H9 (cell line): ENCODE data around the gene NUTM2G. TPM values are rescaled to one million over a fixed set of nuclear protein-coding genes. Genes with fewer than 3 reads are reported as not detected.
"Not testable (repeated sequence)": the region's sequence is repeated elsewhere in the genome, so short reads cannot be mapped to it uniquely, and the experiment has no call there.

Experiments
- DNase-seq: peaks from one replicate; pipeline ENCODE4 v3.0.0-alpha.2; 2017
- H2AFZ ChIP-seq: one replicate; pipeline ENCODE4 v1.6.1; 2013; ENCODE audit warnings: mild to moderate bottlenecking, low read length, control low read depth, moderate library complexity
- H2AK5ac ChIP-seq: 2 replicates; pipeline ENCODE4 v1.6.1; 2013; ENCODE audit warnings: low read length, control low read depth, mixed read lengths; ENCODE audit not compliant: insufficient read length
- H2BK120ac ChIP-seq: one replicate; pipeline ENCODE4 v1.6.1; 2013; ENCODE audit warnings: low read depth, mild to moderate bottlenecking, low read length, control low read depth, inconsistent platforms; ENCODE audit not compliant: poor library complexity, severe bottlenecking
- H2BK12ac ChIP-seq: 2 replicates; pipeline ENCODE4 v1.6.1; 2013; ENCODE audit warnings: low read length, control low read depth, mixed read lengths, low read depth; ENCODE audit not compliant: insufficient read length
- H2BK15ac ChIP-seq: 2 replicates; pipeline ENCODE4 v1.6.1; 2013; ENCODE audit warnings: low read depth, low read length, control low read depth
- H2BK20ac ChIP-seq: one replicate; pipeline ENCODE4 v1.6.1; 2013; ENCODE audit warnings: low read depth, mild to moderate bottlenecking, low read length, control low read depth, inconsistent platforms; ENCODE audit not compliant: poor library complexity, severe bottlenecking
- H2BK5ac ChIP-seq: 2 replicates; pipeline ENCODE4 v1.6.1; 2013; ENCODE audit warnings: low read length, control low read depth, mixed read lengths; ENCODE audit not compliant: insufficient read length
- H3K14ac ChIP-seq: 2 replicates; pipeline ENCODE4 v1.6.1; 2013; ENCODE audit warnings: low read length, control low read depth; ENCODE audit not compliant: insufficient read depth
- H3K18ac ChIP-seq: 2 replicates; pipeline ENCODE4 v1.6.1; 2013; ENCODE audit warnings: low read depth, mild to moderate bottlenecking, mixed read lengths, low read length, control low read depth; ENCODE audit not compliant: insufficient read length
- H3K23ac ChIP-seq: 2 replicates; pipeline ENCODE4 v1.6.1; 2013; ENCODE audit warnings: low read length, control low read depth, mixed read lengths, low read depth; ENCODE audit not compliant: insufficient read length
- H3K23me2 ChIP-seq: 2 replicates; pipeline ENCODE4 v1.6.1; 2013; ENCODE audit warnings: low read depth, mild to moderate bottlenecking, mixed read lengths, low read length, control low read depth; ENCODE audit not compliant: insufficient read length, poor library complexity, severe bottlenecking
- H3K27ac ChIP-seq: 2 replicates; pipeline ENCODE4 v1.5.1; 2013; ENCODE audit warnings: low read length, control low read depth, mixed read lengths, low read depth; ENCODE audit not compliant: insufficient read length
- H3K27me3 ChIP-seq: 2 replicates; pipeline ENCODE4 v1.6.1; 2013; ENCODE audit warnings: low read length, control low read depth, inconsistent platforms; ENCODE audit not compliant: insufficient read depth
- H3K4ac ChIP-seq: 2 replicates; pipeline ENCODE4 v1.6.1; 2013; ENCODE audit warnings: low read depth, mild to moderate bottlenecking, control low read depth, inconsistent platforms, low read length, moderate library complexity
- H3K4me1 ChIP-seq: 2 replicates; pipeline ENCODE4 v1.6.1; 2013; ENCODE audit warnings: low read length, control low read depth, inconsistent platforms; ENCODE audit not compliant: insufficient read depth
- H3K4me2 ChIP-seq: 2 replicates; pipeline ENCODE4 v1.6.1; 2013; ENCODE audit warnings: low read length, control low read depth, mixed read lengths; ENCODE audit not compliant: insufficient read length, insufficient read depth
- H3K56ac ChIP-seq: 2 replicates; pipeline ENCODE4 v1.6.1; 2013; ENCODE audit warnings: low read depth, mild to moderate bottlenecking, mixed read lengths, low read length, control low read depth; ENCODE audit not compliant: insufficient read length
- H3K79me1 ChIP-seq: 2 replicates; pipeline ENCODE4 v1.6.1; 2013; ENCODE audit warnings: low read depth, mild to moderate bottlenecking, moderate library complexity, low read length, control low read depth, inconsistent platforms; ENCODE audit not compliant: insufficient read depth, poor library complexity, severe bottlenecking
- H3K79me2 ChIP-seq: 2 replicates; pipeline ENCODE4 v1.6.1; 2013; ENCODE audit warnings: low read length, control low read depth, inconsistent platforms; ENCODE audit not compliant: insufficient read depth
- H3K9ac ChIP-seq: 2 replicates; pipeline ENCODE4 v1.6.1; 2013; ENCODE audit warnings: low read length, control low read depth, mixed read lengths; ENCODE audit not compliant: insufficient read length; ENCODE audit errors: extremely low read depth
- H3K9me3 ChIP-seq: one replicate; pipeline ENCODE4 v1.6.1; 2013; ENCODE audit warnings: low read depth, low read length, inconsistent platforms; ENCODE audit not compliant: control insufficient read depth
- H3T11ph ChIP-seq: one replicate; pipeline ENCODE4 v1.6.1; 2013; ENCODE audit warnings: mild to moderate bottlenecking, low read length, control low read depth, inconsistent platforms
- H4K20me1 ChIP-seq: one replicate; pipeline ENCODE4 v1.6.1; 2013; ENCODE audit not compliant: control insufficient read depth, insufficient read length, insufficient read depth
- H4K5ac ChIP-seq: 2 replicates; pipeline ENCODE4 v1.6.1; 2013; ENCODE audit warnings: low read depth, mild to moderate bottlenecking, mixed read lengths, low read length, control low read depth; ENCODE audit not compliant: insufficient read length
- H4K8ac ChIP-seq: replicated peaks from 2 replicates; pipeline ENCODE4 v1.6.1; 2013; ENCODE audit warnings: low read length, control low read depth, mixed read lengths, low read depth; ENCODE audit not compliant: insufficient read length
- H4K91ac ChIP-seq: 2 replicates; pipeline ENCODE4 v1.6.1; 2013; ENCODE audit warnings: low read depth, mild to moderate bottlenecking, moderate library complexity, mixed read lengths, low read length, control low read depth; ENCODE audit not compliant: insufficient read length
- H3K27ac Mint-ChIP-seq, 3 experiments: 2 replicates in 2 of 3; 3 replicates in 1 of 3; pipeline ENCODE4 v1.8.0; 2020 to 2021; ENCODE audit warnings: mixed read lengths in 3 of 3, mild to moderate bottlenecking in 1 of 3, moderate library complexity in 1 of 3
- H3K27me3 Mint-ChIP-seq: 2 replicates; pipeline ENCODE4 v1.8.0; 2021; ENCODE audit warnings: low read depth, mild to moderate bottlenecking, moderate library complexity, mixed read lengths
- H3K36me3 Mint-ChIP-seq, 3 experiments: 2 replicates in 2 of 3; 3 replicates in 1 of 3; pipeline ENCODE4 v1.8.0; 2020 to 2021; ENCODE audit warnings: low read depth in 3 of 3, mixed read lengths in 3 of 3; ENCODE audit not compliant: insufficient read depth in 1 of 3
- H3K4me1 Mint-ChIP-seq, 2 experiments: 2 replicates each; pipeline ENCODE4 v1.8.0; 2020; ENCODE audit warnings: mixed read lengths in 2 of 2
- H3K4me3 Mint-ChIP-seq, 2 experiments: 2 replicates in 1 of 2; 3 replicates in 1 of 2; pipeline ENCODE4 v1.8.0; 2020 to 2021; ENCODE audit warnings: mild to moderate bottlenecking in 2 of 2, mixed read lengths in 2 of 2, moderate library complexity in 1 of 2
- H3K9me3 Mint-ChIP-seq, 2 experiments: 2 replicates in 1 of 2; 3 replicates in 1 of 2; pipeline ENCODE4 v1.8.0; 2020; ENCODE audit warnings: mild to moderate bottlenecking in 2 of 2, mixed read lengths in 2 of 2, moderate library complexity in 1 of 2
- WGBS: extraction: QIAGEN DNeasy Blood & Tissue Kit; methylation state at CpG from one replicate; pipeline ENCODE4 v1.1.7; 2013; ENCODE audit warnings: missing lambda C conversion rate, low lambda C conversion rate, mixed read lengths; ENCODE audit not compliant: insufficient read length; ENCODE audit errors: extremely low coverage; 5-methylcytosine and 5-hydroxymethylcytosine counted together
- total RNA-seq: library from RNA; stranded (reverse); gene quantifications from 2 replicates; pipeline ENCODE4 v1.2.1, GENCODE V29; 2021

NUTM2G gene
- total RNA-seq, 1 experiment from 2014 or later, result 0.57 TPM

GRCh38 chr9:96937442-96937841, 8.8 kb downstream of the NUTM2G start:
- H2AFZ ChIP-seq, H3K4me1 Mint-ChIP-seq, H4K20me1 ChIP-seq, H2BK15ac ChIP-seq, H2BK20ac ChIP-seq, H3K79me2 ChIP-seq, H3K27ac Mint-ChIP-seq, H3K23ac ChIP-seq, H3K27me3 Mint-ChIP-seq, H3K27ac ChIP-seq, H3K79me1 ChIP-seq, H3K18ac ChIP-seq, H3K4me1 ChIP-seq, H3K9me3 Mint-ChIP-seq, H3K23me2 ChIP-seq, H3K14ac ChIP-seq, H4K91ac ChIP-seq, H2BK12ac ChIP-seq, DNase-seq, H2AK5ac ChIP-seq, H4K8ac ChIP-seq, H2BK5ac ChIP-seq, H3K4me3 Mint-ChIP-seq, H3K9me3 ChIP-seq, H3K27me3 ChIP-seq, H3T11ph ChIP-seq, H3K4me2 ChIP-seq, H3K9ac ChIP-seq, H2BK120ac ChIP-seq, H4K5ac ChIP-seq, H3K4ac ChIP-seq, H3K56ac ChIP-seq, H3K36me3 Mint-ChIP-seq: not testable (repeated sequence)
- WGBS, result no CpG with 5 or more reads among the region's 3 CpGs

- H4K91ac ChIP-seq, H3K4me1 ChIP-seq, H3K27ac Mint-ChIP-seq, H3K23ac ChIP-seq, H3K27me3 ChIP-seq, H3T11ph ChIP-seq, H3K79me1 ChIP-seq, H3K27me3 Mint-ChIP-seq, H3K23me2 ChIP-seq, H3K4me3 Mint-ChIP-seq, H4K8ac ChIP-seq, H3K14ac ChIP-seq, H3K9me3 Mint-ChIP-seq, H2BK12ac ChIP-seq, H2BK20ac ChIP-seq, H3K9me3 ChIP-seq, H2BK120ac ChIP-seq, H4K20me1 ChIP-seq, H3K4ac ChIP-seq, H2AK5ac ChIP-seq, H2BK5ac ChIP-seq, DNase-seq, H3K9ac ChIP-seq, H3K36me3 Mint-ChIP-seq, H2BK15ac ChIP-seq, H3K4me1 Mint-ChIP-seq, H3K79me2 ChIP-seq, H3K4me2 ChIP-seq, H2AFZ ChIP-seq, H4K5ac ChIP-seq, H3K18ac ChIP-seq, H3K56ac ChIP-seq, H3K27ac ChIP-seq: not testable (repeated sequence)
- WGBS, result no CpG with 5 or more reads among the region's 10 CpGs
These were observed 10.5 kb downstream of the NUTM2G start for GRCh38 chr9:96938957-96939665.
